GM12891 (cell line): Measurements from ENCODE around the gene BCL2.

Experiments used
- POLR2AphosphoS5 ChIP-seq: IDR thresholded peaks from 2 replicates; pipeline ENCODE4 v1.6.1; 2011; ENCODE audit warnings: low read depth, low read length, control low read depth
- TAF1 ChIP-seq: IDR thresholded peaks from 2 replicates; pipeline ENCODE4 v1.6.1; 2011; ENCODE audit warnings: low read depth, low read length, control low read depth

GRCh38 chr18:63306249-63306648 is 13.3 kb downstream of the BCL2 start:
- no peak for TF ChIP-seq TAF1
- no peak for TF ChIP-seq POLR2AphosphoS5
